HG02981 (cell line): ENCODE measurements around the gene TMEM256.

Experiments
- ATAC-seq: cut with Tn5 transposase; IDR thresholded peaks from one replicate; pipeline ENCODE4 v1.9.1; 2021; ENCODE audit warnings: mild to moderate bottlenecking, moderate library complexity; ENCODE audit not compliant: unreplicated experiment

Gene TMEM256

DNA sequence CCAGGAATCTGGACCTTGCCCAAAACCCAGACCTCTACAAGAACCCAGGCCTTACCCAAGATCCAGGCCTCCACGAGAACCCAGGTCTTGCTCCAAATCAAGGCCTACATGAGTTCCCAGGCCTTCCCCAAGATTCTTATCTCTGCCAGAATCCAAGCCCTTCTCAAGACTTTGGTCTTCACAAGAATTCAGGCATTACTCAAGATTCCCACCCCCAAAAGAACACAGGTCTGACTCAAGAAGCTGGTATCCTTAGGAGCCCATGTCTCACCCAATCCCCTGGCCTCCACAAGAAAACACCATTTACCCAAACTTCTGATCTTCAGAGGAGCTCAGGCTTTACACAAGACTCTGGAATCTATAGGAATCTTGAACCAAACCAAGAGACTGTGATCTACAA is 27.3 kb upstream of the TMEM256 start:
- no peak for ATAC-seq

- ATAC-seq = no peak
Measured at GRCh38 chr17:7429722-7430121, 25.8 kb upstream of the TMEM256 start.

- no peak for ATAC-seq
Measured at GRCh38 chr17:7428557-7428956, 24.7 kb upstream of the TMEM256 start, which contains the start of gene SPEM3. Gene SPEM3 (plus strand): TSS chr17:7428857. CDS start chr17:7428903, 46 bp downstream.

- ATAC-seq = no peak
Measured at GRCh38 chr17:7427549-7427948, 23.7 kb upstream of the TMEM256 start.

DNA sequence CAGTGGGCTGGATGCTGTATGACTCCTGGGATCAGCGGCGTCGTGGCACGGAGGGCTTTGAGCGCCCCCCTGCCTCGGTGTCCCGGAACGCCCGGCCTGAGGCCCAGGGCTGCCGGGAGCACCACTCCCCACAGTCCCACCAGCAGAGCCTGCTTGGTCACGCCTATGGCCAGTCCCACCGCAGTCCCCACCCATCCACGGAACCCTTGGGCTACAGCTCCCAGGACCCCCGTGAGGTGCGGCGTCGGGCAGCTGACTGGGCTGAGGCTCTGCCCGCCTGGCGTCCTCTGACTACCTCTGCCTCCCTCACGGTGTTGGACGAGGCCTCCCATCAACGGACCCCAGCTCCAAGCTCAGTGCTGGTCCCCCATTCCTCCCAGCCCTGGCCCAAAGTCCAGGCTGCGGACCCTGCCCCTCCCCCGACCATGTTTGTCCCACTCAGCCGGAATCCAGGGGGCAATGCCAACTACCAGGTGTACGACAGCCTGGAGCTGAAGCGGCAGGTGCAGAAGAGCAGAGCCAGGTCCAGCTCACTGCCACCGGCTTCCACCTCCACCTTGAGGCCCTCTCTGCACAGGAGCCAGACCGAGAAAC is 23.1 kb upstream of the TMEM256 start:
- no peak for ATAC-seq

DNA sequence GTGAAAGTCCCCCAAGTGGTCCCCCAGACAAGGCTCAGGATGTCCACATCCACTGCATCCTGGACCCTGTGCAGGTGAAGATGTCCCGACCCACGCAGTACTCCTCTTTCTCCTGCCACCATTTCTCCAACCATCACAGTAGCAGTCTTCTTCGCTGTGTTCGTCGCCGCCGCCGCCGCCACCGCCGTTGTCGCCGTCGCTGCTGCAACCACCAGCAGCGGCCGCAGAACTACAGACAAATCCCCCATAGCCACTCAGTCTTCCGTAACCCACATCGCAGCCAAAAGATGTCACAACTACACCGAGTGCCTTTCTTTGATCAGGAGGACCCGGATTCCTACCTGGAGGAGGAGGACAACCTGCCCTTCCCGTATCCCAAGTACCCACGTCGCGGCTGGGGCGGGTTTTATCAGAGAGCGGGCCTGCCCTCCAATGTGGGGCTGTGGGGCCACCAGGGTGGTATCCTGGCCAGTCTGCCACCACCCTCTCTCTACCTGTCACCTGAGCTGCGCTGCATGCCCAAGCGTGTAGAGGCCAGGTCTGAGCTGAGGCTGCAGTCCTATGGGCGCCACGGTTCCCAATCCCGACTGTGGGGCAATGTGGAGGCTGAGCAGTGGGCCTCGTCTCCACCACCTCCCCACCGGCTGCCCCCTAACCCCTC is 22.4 kb upstream of the TMEM256 start:
- no peak for ATAC-seq

- no peak for ATAC-seq
Measured at GRCh38 chr17:7425756-7426155, 21.9 kb upstream of the TMEM256 start.

DNA sequence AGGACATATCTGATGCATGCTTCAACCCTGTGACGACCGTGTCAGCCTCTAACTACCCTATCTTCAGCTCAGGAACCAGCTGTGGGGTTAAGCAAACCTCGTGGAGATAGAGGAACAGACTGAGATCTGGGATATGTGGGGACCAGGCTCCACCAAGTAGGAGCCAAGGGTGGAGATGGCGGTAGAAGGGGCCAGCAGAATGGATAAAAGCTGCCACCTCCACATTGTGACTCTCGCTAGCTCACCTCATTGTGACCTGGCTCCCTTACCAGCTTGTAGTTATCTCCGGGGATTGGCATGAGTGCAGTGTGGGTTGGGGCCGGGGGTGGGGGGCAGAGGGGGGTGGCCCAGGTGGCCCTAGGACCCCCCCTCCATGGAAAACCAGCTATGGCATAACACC is 21.4 kb upstream of the TMEM256 start, which contains the start of gene SPEM2:
SPEM2 (plus strand) TSS at position 301 of the 400 bp plus-strand sequence; CDS start at position 374, 73 bp downstream.
- no peak for ATAC-seq

DNA sequence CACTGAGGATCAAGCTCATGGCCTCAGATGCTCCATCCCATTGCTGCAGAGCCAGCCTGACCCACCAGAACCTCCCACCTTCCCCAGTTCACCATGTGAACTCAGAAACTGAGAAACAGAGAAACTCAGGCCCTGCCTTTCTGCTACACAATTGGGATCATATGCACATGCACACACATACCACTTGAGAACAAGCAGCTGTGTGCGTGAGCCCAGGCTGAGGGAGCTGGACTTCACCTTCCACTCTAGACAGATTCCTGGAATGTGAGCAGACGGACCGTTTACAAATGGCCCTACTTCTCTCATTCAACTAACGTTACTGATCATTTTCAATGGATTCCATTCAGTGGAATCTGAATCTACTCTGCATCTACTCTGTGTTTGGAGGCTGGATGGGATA is 19.8 kb upstream of the TMEM256 start:
- ATAC-seq = no peak

DNA sequence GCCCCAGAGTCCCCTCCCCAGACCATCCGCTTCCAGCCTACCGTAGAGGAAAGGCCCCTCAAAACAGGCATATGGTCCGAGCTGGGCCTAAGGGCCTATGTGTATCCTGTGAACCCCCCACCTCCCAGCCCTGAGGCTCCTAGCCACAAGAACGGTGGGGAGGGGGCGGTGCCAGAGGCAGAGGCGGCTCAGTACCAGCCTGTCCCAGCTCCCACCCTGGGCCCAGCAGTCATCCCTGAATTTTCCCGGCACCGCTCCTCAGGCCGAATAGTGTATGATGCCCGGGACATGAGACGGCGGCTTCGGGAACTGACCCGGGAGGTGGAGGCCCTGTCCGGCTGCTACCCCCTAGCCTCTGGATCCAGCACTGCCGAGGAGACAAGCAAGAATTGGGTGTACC is 17.3 kb upstream of the TMEM256 start:
- no peak for ATAC-seq

GRCh38 chr17:7419819-7420610 is 16.1 kb upstream of the TMEM256 start, which contains the start of gene SPEM1:
Gene SPEM1 (plus strand): TSS chr17:7420324. CDS start chr17:7420385, 61 bp downstream.
- no peak for ATAC-seq

GRCh38 chr17:7418472-7419152 is 14.7 kb upstream of the TMEM256 start:
- no peak for ATAC-seq

DNA sequence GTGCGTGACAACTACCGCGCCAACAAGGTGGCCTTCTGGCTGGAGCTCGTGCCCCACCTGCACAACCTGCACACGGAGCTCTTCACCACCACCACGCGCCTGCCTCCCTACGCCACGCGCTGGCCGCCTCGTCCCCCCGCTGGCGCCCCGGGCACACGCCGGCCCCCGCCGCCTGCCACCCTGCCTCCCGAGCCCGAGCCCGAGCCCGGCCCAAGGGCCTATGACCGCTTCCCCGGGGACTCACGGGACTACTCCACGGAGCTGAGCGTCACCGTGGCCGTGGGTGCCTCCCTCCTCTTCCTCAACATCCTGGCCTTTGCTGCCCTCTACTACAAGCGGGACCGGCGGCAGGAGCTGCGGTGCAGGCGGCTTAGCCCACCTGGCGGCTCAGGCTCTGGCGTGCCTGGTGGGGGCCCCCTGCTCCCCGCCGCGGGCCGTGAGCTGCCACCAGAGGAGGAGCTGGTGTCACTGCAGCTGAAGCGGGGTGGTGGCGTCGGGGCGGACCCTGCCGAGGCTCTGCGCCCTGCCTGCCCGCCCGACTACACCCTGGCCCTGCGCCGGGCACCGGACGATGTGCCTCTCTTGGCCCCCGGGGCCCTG is 13.3 kb upstream of the TMEM256 start:
- ATAC-seq = no peak

- no peak for ATAC-seq
Measured at GRCh38 chr17:7416323-7416722, 12.4 kb upstream of the TMEM256 start.

DNA sequence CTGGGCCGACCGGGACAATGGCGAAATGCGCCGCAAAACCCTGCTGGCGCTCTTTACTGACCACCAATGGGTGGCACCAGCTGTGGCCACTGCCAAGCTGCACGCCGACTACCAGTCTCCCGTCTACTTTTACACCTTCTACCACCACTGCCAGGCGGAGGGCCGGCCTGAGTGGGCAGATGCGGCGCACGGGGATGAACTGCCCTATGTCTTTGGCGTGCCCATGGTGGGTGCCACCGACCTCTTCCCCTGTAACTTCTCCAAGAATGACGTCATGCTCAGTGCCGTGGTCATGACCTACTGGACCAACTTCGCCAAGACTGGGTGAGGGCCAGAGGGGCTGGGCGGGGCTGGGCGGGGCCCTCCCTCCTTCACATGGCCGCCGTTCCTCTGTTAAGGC is 11.9 kb upstream of the TMEM256 start:
- ATAC-seq = no peak

DNA sequence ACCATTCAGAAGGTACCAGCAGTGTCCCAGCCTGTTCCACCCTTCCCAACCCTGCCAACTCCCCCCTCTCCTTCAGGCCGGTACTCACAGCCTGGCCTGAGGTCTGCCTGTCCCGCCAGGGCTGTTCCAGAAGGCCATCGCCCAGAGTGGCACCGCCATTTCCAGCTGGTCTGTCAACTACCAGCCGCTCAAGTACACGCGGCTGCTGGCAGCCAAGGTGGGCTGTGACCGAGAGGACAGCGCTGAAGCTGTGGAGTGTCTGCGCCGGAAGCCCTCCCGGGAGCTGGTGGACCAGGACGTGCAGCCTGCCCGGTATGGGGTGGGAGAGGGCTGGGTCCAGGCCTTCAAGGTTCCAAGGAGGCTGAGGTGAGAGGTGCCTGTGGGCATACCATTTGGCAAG is 10.9 kb upstream of the TMEM256 start:
- ATAC-seq = no peak

GRCh38 chr17:7413346-7413985 is 9.6 kb upstream of the TMEM256 start:
- no peak for ATAC-seq

- ATAC-seq = no peak
Measured at GRCh38 chr17:7411427-7411750, 7.5 kb upstream of the TMEM256 start.

GRCh38 chr17:7410634-7411426 is 6.9 kb upstream of the TMEM256 start:
- no peak for ATAC-seq

GRCh38 chr17:7409716-7410115 is 5.8 kb upstream of the TMEM256 start:
- ATAC-seq = no peak
